DMS79 (cell line): ENCODE measurements around the gene SNAPC4.

Experiments
- DNase-seq: peaks from one replicate; lab custom pipeline; 2025; lab: John Stamatoyannopoulos, UW

The SNAPC4 gene, protein sequence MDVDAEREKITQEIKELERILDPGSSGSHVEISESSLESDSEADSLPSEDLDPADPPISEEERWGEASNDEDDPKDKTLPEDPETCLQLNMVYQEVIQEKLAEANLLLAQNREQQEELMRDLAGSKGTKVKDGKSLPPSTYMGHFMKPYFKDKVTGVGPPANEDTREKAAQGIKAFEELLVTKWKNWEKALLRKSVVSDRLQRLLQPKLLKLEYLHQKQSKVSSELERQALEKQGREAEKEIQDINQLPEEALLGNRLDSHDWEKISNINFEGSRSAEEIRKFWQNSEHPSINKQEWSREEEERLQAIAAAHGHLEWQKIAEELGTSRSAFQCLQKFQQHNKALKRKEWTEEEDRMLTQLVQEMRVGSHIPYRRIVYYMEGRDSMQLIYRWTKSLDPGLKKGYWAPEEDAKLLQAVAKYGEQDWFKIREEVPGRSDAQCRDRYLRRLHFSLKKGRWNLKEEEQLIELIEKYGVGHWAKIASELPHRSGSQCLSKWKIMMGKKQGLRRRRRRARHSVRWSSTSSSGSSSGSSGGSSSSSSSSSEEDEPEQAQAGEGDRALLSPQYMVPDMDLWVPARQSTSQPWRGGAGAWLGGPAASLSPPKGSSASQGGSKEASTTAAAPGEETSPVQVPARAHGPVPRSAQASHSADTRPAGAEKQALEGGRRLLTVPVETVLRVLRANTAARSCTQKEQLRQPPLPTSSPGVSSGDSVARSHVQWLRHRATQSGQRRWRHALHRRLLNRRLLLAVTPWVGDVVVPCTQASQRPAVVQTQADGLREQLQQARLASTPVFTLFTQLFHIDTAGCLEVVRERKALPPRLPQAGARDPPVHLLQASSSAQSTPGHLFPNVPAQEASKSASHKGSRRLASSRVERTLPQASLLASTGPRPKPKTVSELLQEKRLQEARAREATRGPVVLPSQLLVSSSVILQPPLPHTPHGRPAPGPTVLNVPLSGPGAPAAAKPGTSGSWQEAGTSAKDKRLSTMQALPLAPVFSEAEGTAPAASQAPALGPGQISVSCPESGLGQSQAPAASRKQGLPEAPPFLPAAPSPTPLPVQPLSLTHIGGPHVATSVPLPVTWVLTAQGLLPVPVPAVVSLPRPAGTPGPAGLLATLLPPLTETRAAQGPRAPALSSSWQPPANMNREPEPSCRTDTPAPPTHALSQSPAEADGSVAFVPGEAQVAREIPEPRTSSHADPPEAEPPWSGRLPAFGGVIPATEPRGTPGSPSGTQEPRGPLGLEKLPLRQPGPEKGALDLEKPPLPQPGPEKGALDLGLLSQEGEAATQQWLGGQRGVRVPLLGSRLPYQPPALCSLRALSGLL (N-terminal part only)

DNA sequence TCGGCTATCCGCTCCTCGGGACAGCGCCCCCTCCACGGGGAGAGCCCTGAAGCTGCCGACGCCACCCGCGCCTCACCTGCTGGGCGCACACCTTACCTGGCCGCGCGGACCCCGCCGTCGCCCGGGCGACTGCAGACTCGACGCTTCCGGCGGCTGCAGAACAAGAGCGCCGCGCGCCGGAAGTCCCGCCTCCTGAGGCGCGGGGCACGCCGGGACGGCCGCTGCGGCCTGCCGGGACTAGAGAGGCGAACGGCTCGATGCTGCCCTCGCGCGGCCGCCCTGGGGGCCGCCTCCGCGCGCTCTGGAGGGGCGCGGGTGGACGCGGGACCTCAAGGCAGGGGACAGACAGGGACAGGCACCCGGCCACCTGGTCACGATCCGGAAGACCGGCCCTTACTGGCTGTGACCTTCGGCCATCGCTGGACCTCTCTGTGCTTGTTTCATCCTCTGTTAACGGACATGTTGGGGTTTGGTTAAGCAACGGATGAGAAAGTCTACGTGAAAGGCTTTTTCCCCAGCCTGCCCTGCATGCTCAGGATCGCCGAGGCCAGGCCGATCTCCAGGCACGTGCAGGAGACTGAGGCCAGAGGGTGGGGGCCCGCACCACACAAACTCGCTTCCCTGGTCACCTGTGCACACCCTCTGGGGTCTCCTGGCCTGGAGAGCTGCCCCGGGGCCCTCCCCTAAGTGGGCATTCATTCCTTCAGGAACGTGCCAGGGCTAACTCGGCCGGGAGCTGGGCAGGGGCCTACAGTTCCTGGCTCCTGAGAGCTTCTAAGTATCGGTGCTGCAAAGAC is at the start of gene SNAPC4:
TSS of gene SNAPC4 (minus strand) at position 133 of the 797 bp plus-strand sequence. CDS start 1,742 bp downstream, outside the sequence.
- DNase-seq: peak; percentile 68

DNA sequence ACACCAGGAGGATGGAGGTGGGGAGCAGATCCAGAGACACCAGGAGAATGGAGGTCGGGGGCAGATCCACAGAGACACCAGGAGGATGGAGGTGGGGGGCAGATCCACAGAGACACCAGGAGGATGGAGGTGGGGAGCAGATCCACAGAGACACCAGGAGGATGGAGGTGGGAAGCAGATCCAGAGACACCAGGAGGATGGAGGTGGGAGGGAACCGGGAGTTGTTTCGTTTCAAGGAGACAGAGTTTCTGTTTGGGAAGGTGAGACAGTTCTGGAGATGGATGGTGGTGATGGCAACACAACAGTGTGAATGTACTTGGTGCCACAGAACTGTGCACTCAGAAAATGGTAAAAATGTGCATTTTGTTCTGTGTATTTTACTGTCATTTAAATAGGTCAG is 48.7 kb upstream of the SNAPC4 start:
- no peak for DNase-seq

DNA sequence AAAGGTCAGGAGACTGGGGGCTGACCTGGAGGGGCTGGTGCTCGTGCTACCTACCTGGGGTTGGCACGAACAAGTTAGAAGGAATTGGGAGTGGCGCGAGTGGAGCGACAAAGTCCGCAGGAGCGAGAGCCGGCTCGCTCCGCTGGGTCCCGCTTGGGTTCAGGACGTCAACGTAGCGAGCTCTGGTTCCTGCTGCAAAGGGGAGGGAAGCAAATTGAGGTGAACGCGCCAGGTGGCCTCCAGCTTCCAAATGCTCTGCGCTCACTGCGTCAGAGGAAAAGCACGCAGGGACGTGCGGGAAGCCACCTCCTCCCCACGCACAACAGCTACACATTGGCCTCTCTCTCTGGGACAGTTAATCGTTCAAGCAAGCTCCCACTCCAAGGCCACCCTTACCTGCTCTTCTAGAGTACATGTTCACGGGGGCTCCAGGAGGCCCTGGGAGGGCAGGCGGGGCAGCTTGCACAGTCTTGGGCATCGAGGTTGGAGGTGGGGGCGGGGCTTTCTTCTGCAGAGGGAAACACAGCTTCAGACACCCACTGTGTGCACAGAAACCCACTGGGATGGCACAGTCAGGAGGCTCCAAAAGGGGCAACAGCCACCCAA is 47.3 kb upstream of the SNAPC4 start:
- no peak for DNase-seq

DNA sequence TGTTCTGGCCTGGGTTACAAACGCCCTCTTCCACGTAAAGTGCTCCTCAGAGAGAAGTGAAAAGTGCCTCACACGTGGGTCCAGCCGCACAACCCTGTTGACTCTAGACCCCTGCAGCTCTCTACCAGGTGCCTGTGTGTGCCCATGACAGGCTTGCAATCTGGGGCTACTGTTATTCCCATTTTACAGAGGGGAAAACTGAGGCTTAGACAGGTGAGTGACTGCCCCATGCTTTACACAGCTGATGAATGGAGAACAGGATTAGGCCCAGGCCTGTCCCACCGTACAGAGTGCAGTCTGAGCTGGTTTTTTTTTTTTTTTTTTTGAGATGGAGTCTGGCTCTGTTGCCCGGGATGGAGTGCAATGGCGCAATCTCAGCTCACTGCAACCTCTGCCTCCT is 45.8 kb upstream of the SNAPC4 start:
- no peak for DNase-seq

DNA sequence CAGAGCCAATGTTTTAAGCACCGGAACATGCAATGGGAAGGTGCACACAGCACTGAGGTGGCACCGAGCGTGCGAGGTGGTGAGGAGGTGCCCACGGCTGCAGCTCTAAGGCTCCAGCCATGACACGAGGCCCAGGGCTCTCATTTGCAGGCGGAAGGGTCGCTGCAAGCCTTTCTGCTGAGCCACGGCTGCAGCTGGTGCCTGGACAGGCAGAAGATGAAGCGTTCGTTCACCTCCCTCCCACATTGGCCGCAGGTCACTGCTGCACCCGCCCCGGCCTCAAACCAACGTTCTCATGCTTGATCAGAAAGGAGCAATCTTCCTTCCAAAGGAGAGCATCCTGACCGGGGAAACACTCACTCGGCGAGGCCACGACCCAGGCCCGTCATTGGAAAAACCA is 44.1 kb upstream of the SNAPC4 start:
- no peak for DNase-seq

DNA sequence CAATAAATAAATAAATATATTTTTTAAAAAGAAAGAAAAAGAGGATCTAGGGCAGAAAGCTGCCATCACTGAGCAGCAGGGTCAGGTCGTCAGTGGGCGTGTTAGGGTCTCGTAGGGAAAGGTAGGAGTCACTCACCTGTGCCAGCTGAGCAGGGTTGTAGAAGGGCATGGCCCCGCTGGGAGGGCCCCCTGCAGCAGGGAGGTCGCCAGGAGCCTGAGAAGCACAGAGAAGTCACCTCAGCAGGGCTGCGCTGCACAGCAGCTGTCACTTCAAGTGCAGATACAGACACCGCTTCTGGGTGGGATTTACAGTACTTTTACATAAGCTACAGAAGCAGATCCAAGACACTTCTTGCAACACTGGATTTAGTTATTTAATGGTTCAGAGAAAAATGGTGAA is 43.7 kb upstream of the SNAPC4 start:
- no peak for DNase-seq

DNA sequence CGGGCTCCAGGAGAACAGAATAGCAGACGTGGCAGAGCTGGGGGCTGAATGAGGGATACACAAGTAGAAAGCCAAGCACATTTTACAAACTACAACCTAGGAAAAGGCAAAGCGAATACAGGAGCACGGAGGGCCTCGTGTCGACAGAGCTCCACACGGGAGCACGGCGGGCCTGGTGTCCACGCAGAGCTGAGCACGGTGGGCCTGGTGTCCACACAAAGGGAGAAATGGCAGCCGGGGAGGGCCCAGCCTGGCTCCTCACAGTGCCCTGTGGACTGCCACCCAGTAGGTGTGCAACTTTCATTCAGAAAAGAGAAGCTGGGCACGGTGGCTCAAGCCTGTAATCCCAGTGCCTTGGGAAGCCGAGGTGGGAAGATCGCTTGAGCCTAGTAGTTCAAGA is 43.1 kb upstream of the SNAPC4 start:
- DNase-seq: no peak

DNA sequence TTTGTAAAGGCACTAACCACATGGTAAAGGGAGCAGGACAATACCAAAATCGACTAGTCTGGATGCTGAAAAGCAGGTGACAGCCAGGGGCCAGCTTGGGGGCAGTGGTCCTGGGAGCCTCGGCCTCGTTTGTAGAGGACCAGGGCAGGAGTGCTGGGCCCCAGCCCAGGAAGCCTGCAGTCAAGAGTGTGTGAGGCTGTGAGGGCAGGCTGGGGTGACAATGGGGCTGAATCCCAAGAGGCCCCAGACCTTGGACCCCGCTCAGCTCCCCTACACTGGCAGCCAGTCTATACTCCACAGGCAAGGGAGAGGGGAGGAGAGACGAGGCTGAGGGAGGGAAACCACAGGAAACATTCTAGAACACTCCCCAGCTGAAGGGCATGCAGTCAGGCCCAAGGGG is 42.3 kb upstream of the SNAPC4 start:
- DNase-seq: no peak

DNA sequence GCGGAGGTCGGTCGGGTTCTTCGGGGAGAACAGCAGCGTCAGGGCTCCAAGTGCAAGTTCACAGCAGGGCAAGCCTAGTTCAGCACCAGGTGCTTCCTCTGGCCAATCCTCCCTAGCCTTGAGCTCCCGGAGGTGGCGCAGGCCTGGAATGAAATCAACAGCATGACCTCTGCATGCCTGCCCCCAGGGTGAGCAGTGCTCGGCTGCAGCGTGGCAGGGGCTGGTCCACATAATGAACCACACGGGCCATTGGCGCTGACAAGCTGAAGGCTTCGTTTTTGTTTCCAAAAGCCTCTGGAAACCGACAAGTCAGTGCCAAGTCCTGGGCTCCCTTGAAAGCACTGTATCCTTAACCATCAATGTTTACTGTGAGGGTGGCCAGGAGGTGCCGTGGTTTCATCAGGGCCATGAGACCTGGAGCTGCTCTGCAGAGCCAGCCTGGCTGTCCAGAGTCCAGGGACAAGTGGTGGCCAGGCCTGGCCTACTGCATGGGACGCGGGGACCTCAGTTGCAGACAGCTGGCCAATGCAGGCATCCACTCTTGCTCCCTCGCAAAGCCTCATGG is 41.8 kb upstream of the SNAPC4 start:
- no peak for DNase-seq

DNA sequence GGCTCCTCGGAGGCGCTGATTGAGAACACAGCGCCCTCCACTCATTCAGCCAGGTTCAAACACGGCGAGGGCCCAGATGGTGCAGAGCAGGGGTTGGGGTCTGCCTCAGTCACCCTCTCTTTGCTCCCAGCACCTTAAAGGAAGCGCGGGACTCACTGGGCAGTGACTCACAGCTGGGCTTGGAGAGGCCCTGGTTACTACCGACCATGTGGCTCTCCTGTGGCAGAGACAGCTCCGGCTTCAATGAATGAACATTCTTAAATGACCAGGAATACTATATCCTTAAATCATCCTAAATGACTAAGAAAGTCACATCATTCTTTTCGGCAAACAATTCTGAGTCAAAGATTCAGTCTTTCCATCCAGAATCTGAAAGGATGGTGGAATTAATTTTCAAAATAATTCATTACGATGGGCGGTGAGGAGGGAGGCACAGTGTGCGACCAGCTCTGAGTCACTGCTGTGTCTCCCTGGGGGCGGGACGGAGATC is 41.3 kb upstream of the SNAPC4 start:
- DNase-seq: no peak

DNA sequence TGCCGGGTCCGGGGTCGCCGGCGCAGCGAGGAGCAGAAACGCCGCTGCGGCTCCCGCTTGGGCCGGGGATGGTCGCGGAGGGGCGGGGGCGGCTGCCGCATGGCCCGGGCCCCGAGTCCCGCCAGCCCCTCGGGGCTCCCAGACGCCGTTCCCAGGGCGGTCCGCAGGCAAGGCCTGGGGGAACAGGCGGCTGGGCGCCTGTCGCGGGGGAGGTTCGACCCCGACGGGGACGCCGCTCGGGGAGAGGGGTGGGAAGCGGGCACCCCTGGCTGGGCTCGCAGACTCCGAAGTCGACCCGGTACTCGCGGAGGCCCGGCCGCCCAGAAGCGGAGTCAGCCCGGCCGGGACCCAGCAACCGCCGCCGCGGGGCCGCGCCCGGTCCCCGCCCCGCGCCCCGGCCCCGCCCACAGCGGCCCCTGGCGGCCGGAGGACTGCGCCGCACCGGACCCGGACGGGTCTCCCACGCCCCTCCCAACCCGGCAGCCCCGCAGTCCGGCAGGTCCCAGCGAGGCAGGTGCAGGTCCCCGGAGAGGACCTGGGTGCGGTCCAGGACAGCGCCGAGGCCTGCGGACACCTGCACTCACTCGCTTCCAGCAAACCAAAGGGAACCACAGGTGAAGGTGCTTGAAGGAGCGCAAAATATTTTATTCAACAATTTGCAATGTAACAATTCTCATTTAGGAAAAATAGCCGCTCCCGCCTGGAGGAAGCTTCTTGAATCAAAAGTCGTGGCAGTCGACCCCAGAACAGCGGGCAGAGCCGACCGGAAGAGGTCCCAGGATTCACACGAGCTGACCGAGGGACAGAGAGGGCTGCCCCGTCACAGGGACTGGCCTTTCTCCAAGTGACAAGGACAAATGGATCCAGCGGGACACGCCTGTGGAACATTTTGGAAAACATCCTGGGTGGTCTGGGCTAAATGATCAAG is 39.8 kb upstream of the SNAPC4 start, which contains the start of gene INPP5E:
TSS of gene INPP5E (minus strand) at position 365 of the 928 bp plus-strand sequence. CDS start 426 bp downstream, outside the sequence.
- no peak for DNase-seq

DNA sequence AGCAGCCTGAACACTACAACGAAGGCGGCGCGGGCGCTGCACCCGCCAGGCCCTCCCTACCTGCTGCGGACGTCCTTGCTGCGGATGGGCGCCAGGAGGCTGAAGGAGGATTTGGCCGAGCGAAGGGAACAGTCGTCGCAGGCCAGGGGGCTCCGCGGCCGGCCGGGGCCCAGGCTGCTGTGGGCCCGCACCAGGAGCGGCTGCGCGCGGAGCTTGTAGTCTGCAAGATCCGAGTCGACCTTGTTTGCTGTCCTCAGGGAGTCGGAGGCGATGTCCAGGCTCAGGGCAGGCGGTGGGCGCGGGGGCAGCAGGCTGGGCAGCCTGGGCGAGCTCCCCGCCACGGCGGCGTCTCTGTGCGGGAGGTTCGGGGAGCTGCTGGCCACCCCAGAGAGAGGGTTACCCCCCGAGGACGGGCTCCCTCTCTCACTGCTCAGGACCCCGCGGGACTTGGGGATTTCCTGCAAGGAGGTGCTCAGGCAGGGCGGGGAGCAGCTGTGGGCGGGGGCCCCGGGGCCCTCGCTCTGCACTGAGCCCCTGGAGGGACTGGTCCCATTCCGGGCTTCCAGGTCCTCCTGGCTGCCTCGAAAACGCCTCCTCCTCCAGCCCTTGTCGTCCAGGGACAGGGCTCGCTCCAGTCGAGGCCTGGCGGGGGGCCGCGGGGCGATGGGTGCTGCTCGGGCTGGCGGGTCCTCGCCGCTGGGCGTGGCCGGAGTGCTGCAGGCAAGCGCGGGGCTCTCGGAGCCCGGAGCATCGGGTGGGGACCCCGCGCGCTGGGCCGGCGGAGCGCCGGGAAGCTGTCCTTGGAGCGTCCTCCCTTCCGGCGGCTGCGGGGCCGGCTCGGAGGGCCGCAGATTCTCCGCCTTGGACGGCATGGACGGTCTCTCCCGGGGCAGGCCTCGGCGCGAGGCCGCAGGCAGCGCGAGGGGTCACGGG is 38.8 kb upstream of the SNAPC4 start:
- DNase-seq: no peak

DNA sequence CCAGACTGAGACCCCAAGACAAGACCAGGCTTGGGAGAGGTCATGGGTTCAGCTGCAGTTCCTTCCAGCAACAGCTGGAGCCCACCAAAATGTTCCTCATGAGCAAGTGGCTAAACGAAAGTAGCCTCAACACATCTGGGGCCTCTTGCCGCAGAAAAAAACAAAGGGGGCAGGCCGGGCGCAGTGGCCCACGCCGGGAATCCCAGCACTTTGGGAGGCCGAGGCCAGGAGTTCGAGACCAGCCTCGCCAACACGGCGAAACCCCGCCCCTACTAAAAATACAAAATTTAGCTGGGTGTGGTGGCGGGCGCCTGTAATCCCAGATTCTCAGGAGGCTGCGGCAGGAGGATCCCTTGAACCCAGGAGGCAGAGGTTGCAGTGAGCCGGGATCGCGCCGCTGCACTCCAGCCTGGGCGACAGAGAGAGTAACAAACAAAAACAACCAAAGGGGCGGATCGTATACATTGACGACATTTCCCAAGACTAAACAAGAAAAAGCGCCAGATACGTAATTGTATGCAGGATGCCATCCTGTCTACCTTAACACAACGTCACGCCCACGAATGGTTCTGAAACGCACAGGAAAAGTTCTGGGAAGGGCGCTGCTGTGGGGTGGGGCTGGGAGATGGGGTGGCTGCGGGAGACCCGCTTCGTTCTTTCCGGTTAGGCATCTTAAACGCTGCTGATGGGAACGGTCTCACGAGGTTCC is 38.0 kb upstream of the SNAPC4 start:
- DNase-seq: no peak

DNA sequence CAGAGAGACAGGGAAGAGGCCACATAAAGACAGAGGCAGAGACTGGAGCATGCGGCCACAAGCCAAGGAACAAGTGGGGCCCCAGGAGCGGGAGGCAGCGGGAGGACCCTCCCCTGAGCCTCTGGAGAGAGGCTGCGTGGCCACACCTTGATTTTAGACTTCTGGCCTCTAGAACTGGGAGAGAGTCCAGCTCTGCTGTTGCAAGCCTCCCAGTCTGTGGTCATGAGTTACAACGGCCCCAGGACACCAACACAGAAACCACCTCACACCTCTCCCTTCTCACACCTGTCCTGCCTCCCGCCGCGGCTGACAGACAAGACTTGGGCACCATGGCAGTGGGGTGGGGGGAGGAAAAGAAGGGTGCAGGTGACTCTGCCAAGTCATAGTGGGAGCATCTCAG is 37.5 kb upstream of the SNAPC4 start:
- DNase-seq: no peak

DNA sequence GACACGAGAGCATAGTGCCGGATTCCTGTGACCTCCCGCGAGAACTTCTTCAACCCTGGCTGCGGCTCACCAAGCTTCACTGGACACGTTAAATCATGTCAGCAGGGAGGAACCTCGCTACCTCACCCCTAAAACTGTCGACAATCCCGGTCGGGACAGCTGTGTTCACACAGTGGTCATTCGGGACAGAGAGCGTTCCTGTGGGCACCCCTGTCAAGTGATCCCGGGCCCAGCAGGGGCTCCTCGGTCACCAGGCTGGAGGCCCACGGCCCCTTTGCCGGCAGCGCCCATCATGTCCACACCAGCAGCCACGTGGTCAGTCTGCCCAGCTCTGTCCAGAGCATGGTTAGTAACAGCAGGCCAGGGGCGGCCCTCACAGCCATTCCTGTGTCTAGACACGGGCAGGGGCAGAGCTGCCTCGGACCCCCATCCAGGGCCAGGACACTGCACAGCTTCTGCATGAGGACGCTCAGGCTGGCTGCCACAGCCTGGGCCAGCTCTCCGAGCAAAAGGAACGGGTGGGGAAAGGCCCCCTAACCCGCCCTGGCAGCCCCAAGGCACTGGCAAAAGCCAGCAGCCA is 36.2 kb upstream of the SNAPC4 start:
- no peak for DNase-seq

DNA sequence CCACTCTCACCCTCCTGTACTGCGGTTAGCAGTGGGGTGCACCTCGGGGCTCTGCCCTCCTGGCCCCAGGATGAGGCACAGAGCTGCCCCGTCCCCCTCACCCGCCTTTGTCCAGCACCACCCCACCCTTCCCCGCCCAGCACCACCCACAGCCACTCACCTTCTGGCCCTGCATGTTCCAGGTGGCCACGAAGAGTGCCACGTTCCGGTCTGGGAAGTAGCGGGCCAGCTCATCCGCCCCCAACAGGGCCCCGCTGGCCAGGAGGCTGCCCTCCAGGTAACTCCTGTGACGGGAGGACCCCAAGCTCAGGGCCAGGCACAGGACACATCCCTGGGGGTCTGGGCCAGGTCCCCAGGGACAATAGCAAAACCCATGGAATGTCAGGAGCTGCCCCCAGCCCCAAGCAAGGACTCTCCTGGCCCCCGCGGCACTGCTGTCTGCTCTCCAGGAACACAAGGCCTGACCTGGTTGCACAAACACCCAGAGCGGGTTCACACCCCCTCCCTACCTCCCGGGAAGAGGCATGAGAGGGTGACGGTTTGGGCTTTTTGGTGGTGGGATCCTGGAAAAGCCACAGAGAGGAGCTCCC is 34.7 kb upstream of the SNAPC4 start:
- DNase-seq: no peak
